ENCODE measurements around the gene FIS1. TPM values are rescaled to one million over a fixed set of nuclear protein-coding genes. Genes with fewer than 3 reads are reported as not detected.
A peak's percentile ranks its signal among the peaks of the same experiment; 100 is the strongest.

FIS1 gene
- total and polyA plus RNA-seq, 2 experiments from 2014 or later: 130 to 131 TPM

GRCh38 chr7:101212014-101212413 is 32.9 kb downstream of the FIS1 start:
- no peak overlapping the region for H3K4me3 Mint-ChIP-seq
- no peak for DNase-seq (ENCODE audit: low spot score)

GRCh38 chr7:101211501-101211900 is 33.4 kb downstream of the FIS1 start:
- no peaks in the 10 kb centered on the region for H3K9me2 ChIP-seq (ENCODE audit: insufficient read depth)
- H3K4me3 Mint-ChIP-seq: no peak overlapping the region
- H3K4me1 Mint-ChIP-seq: peaks cover 6% of the 10 kb centered on the region; the same call in 2 of the 3 replicates

More at GRCh38 chr7:101212014-101212413, 32.9 kb downstream of the FIS1 start:
- Histone ChIP-seq H3K79me2 (replicated peaks; ENCODE audit: insufficient read depth) (peaks cover 6% of the 10 kb centered on the region; the same call in 1 of the 2 replicates), H3K4me2 (no peak overlapping the region), H3K4me3 (no peak overlapping the region), H3K27ac (ENCODE audit: low read depth) (no peak overlapping the region), H3K4me1 (ENCODE audit: insufficient read depth) (peaks cover 7% of the 10 kb centered on the region), H3K27me3 (ENCODE audit: insufficient read depth) (no peaks in the 10 kb centered on the region), H3F3A (replicated peaks; ENCODE audit: low read depth) (peaks cover 6% of the 10 kb centered on the region; the same call in 1 of the 2 replicates), H3K36me3 (ENCODE audit: insufficient read depth) (no peaks in the 10 kb centered on the region; the same call in 1 of the 2 replicates), H2AFZ (no peak overlapping the region), H3K9me2 (ENCODE audit: insufficient read depth) (no peaks in the 10 kb centered on the region), H4K20me1 (replicated peaks; ENCODE audit: insufficient read depth) (no peaks in the 10 kb centered on the region)
- ATAC-seq: peak; percentile 24
- Mint-ChIP-seq H3K27ac (no peak overlapping the region), H3K36me3 (ENCODE audit: low read depth) (peaks cover 17% of the 10 kb centered on the region), H3K27me3 (ENCODE audit: insufficient read depth, low read depth, poor library complexity) (peaks cover 9% of the 10 kb centered on the region), H3K4me1 (peaks cover 10% of the 10 kb centered on the region; the same call in 2 of the 3 replicates), H3K9me3 (no peaks in the 10 kb centered on the region)
- no peak for TF ChIP-seq ZNF331 (CRISPR knock-in tag; IDR thresholded peaks at IDR 0.05; ENCODE audit: low read depth)
- TF ChIP-seq, protein P1, sequence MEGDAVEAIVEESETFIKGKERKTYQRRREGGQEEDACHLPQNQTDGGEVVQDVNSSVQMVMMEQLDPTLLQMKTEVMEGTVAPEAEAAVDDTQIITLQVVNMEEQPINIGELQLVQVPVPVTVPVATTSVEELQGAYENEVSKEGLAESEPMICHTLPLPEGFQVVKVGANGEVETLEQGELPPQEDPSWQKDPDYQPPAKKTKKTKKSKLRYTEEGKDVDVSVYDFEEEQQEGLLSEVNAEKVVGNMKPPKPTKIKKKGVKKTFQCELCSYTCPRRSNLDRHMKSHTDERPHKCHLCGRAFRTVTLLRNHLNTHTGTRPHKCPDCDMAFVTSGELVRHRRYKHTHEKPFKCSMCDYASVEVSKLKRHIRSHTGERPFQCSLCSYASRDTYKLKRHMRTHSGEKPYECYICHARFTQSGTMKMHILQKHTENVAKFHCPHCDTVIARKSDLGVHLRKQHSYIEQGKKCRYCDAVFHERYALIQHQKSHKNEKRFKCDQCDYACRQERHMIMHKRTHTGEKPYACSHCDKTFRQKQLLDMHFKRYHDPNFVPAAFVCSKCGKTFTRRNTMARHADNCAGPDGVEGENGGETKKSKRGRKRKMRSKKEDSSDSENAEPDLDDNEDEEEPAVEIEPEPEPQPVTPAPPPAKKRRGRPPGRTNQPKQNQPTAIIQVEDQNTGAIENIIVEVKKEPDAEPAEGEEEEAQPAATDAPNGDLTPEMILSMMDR (conservative IDR thresholded peaks at IDR 0.05; ENCODE audit: low read depth in 2 of 2): peak in 1 of 2 experiments; percentile 47; a peak in 2 of 4 replicates

More at GRCh38 chr7:101211501-101211900, 33.4 kb downstream of the FIS1 start:
- Histone ChIP-seq H3K4me1 (ENCODE audit: insufficient read depth) (peaks cover 3% of the 10 kb centered on the region), H3F3A (replicated peaks; ENCODE audit: low read depth) (peaks cover 6% of the 10 kb centered on the region; the same call in 1 of the 2 replicates), H4K20me1 (replicated peaks; ENCODE audit: insufficient read depth) (no peaks in the 10 kb centered on the region), H3K27me3 (ENCODE audit: insufficient read depth) (no peaks in the 10 kb centered on the region), H3K79me2 (replicated peaks; ENCODE audit: insufficient read depth) (0 out of 2 replicates have a peak, but pooled peaks cover 3% of the 10 kb centered on the region), H3K27ac (ENCODE audit: low read depth) (no peak overlapping the region), H2AFZ (no peak overlapping the region), H3K36me3 (ENCODE audit: insufficient read depth) (no peaks in the 10 kb centered on the region; the same call in 1 of the 2 replicates), H3K4me3 (no peak overlapping the region), H3K4me2 (no peak overlapping the region)
- no peak for ATAC-seq
- Mint-ChIP-seq H3K36me3 (ENCODE audit: low read depth) (peaks cover 20% of the 10 kb centered on the region), H3K9me3 (no peaks in the 10 kb centered on the region), H3K27ac (no peak overlapping the region), H3K27me3 (ENCODE audit: insufficient read depth, low read depth, poor library complexity) (peaks cover 5% of the 10 kb centered on the region)
- no peak for DNase-seq (ENCODE audit: low spot score)
- no peak for TF ChIP-seq ZNF331 (CRISPR knock-in tag; IDR thresholded peaks at IDR 0.05; ENCODE audit: low read depth)
- no peak for TF ChIP-seq POLR2AphosphoS5 (IDR thresholded peaks at IDR 0.05; ENCODE audit: low read depth)
- no peak for TF ChIP-seq ZNF462 (CRISPR knock-in tag; IDR thresholded peaks at IDR 0.05)
- TF ChIP-seq EZH2phosphoT487 (IDR thresholded peaks at IDR 0.05; ENCODE audit: unreplicated experiment): no peak
- TF ChIP-seq EZH2 (IDR thresholded peaks at IDR 0.05; ENCODE audit: low read depth, unreplicated experiment): no peak
